Measurements from ENCODE around the gene RPSA.

Gene RPSA

DNA sequence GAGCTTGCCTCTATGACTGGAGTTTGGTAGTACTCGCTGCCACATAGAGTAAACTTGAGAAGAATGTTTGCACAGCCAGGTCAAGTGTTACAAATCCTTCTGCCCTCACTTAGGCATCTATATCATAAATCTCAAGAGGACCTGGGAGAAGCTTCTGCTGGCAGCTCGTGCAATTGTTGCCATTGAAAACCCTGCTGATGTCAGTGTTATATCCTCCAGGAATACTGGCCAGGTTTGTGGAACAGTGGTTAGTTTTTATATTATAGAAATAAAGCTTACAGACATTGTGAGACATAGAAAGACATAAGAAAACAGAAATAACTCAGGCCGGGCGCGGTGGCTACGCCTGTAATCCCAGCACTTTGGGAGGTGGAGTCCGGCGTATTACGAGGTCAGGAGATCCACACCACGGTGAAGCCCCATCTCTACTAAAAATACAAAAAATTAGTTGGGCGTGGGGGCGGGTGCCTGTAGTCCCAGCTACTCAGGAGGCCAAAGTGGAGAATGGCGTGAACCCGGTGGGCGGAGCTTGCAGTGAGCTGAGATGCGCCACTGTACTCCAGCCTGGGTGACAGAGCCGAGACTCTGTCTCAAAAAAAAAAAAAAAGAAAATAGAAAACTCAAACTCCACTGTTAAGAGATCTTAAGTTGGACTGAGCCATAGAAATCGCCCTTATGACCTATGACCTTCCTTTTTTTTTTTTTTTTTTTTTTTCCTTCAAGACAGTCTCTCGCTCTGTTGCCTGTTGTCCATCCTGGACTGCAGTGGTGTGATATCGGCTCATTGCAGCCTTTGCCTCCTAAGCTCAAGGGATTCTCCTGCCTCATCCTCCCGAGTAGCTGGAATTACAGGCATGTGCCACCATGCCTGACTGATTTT lies 2.2 kb downstream of the RPSA start:
- Histone ChIP-seq H3K79me2 (ENCODE audit: insufficient read depth, low read length) (peaks cover 54% of the 10 kb centered on the region), H3K36me3 (ENCODE audit: insufficient read depth, low read length) (peaks cover 71% of the 10 kb centered on the region), H3K4me2 (ENCODE audit: insufficient read depth, low read length) (peak overlapping the region; percentile 99), H3K4me3 (ENCODE audit: low read depth in 1 of 2, low read length in 2 of 2) (peak overlapping the region in 1 of 2 experiments; percentile 99; a peak in 3 of 4 replicates), H4K20me1 (ENCODE audit: insufficient read depth, low read length) (peaks cover 70% of the 10 kb centered on the region), H3K9me3 (ENCODE audit: insufficient read depth, low read length, severe bottlenecking) (no peaks in the 10 kb centered on the region), H3K9ac (ENCODE audit: low read depth, low read length) (peak overlapping the region; percentile 94), H2AFZ (ENCODE audit: low read depth, low read length) (no peak overlapping the region), H3K4me1 (ENCODE audit: insufficient read depth, low read length) (peaks cover 48% of the 10 kb centered on the region), H3K27ac (ENCODE audit: low read length) (peak overlapping the region; percentile 95; the same call in 1 of the 2 replicates), H3K27me3 (ENCODE audit: insufficient read depth, low read length, poor library complexity) (no peaks in the 10 kb centered on the region)
- DNase-seq = no peak
- no peak for ATAC-seq (ENCODE audit: insufficient read depth, low read depth)
- TF ChIP-seq, protein P1, sequence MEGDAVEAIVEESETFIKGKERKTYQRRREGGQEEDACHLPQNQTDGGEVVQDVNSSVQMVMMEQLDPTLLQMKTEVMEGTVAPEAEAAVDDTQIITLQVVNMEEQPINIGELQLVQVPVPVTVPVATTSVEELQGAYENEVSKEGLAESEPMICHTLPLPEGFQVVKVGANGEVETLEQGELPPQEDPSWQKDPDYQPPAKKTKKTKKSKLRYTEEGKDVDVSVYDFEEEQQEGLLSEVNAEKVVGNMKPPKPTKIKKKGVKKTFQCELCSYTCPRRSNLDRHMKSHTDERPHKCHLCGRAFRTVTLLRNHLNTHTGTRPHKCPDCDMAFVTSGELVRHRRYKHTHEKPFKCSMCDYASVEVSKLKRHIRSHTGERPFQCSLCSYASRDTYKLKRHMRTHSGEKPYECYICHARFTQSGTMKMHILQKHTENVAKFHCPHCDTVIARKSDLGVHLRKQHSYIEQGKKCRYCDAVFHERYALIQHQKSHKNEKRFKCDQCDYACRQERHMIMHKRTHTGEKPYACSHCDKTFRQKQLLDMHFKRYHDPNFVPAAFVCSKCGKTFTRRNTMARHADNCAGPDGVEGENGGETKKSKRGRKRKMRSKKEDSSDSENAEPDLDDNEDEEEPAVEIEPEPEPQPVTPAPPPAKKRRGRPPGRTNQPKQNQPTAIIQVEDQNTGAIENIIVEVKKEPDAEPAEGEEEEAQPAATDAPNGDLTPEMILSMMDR (IDR thresholded peaks at IDR 0.05; ENCODE audit: borderline replicate concordance, extremely low read depth, low read length, poor library complexity, severe bottlenecking) = no peak
- TF ChIP-seq EZH2 (IDR thresholded peaks at IDR 0.05; ENCODE audit: borderline replicate concordance, low read depth, low read length, severe bottlenecking) = no peak

DNA sequence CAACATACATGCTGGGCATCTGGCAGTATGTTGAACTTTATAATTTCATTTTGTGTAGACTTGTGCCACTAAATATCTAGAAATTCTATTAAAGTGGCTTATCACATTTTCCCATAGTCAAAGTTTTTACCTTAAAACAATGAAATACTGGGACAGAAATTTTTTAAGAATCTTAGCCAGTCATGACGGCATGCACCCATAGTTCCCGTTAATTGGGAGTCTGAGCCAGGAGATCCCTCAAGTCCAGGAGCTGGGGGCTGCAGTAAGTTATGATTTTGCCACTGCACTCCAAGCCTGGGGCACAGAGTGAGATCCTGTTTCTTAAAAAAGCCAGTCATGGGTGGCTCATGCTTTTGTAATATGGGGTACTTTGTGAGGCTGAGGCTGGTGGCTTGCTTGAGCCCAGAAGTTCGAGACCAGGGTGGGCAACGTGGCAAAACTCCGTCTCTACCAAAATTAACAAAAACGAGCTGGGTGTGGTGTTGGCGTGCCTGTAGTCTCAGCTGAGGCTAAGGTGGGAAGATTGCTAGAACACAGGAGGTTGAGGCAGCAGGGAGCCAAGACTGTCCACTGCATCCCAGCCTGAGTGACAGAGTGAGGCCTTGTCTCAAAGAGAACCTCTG lies 3.1 kb downstream of the RPSA start:
- H3K4me2 ChIP-seq (ENCODE audit: insufficient read depth, low read length) = peak overlapping the region; percentile 99; the same call in 1 of the 2 replicates
- no peaks in the 10 kb centered on the region for H3K27me3 ChIP-seq (ENCODE audit: insufficient read depth, low read length, poor library complexity)
- H3K4me3 ChIP-seq (ENCODE audit: low read depth in 1 of 2, low read length in 2 of 2) = peak overlapping the region in 1 of 2 experiments; percentile 99; a peak in 1 of 4 replicates
- peaks cover 78% of the 10 kb centered on the region for H4K20me1 ChIP-seq (ENCODE audit: insufficient read depth, low read length)
- no peak overlapping the region for H3K27ac ChIP-seq (ENCODE audit: low read length)
- TF ChIP-seq, protein P1 (IDR thresholded peaks at IDR 0.05; ENCODE audit: borderline replicate concordance, extremely low read depth, low read length, poor library complexity, severe bottlenecking) = no peak
- no peak for TF ChIP-seq EZH2 (IDR thresholded peaks at IDR 0.05; ENCODE audit: borderline replicate concordance, low read depth, low read length, severe bottlenecking)
- peaks cover 74% of the 10 kb centered on the region for H3K36me3 ChIP-seq (ENCODE audit: insufficient read depth, low read length)
- DNase-seq = no peak
- peaks cover 54% of the 10 kb centered on the region for H3K79me2 ChIP-seq (ENCODE audit: insufficient read depth, low read length)
- peaks cover 48% of the 10 kb centered on the region for H3K4me1 ChIP-seq (ENCODE audit: insufficient read depth, low read length)
- 0 out of 2 replicates have a peak overlapping the region, but pooled peaks have one; percentile 11 for H3K9ac ChIP-seq (ENCODE audit: low read depth, low read length)
- no peak for ATAC-seq (ENCODE audit: insufficient read depth, low read depth)
- H3K9me3 ChIP-seq (ENCODE audit: insufficient read depth, low read length, severe bottlenecking) = no peaks in the 10 kb centered on the region
- H2AFZ ChIP-seq (ENCODE audit: low read depth, low read length) = no peak overlapping the region

DNA sequence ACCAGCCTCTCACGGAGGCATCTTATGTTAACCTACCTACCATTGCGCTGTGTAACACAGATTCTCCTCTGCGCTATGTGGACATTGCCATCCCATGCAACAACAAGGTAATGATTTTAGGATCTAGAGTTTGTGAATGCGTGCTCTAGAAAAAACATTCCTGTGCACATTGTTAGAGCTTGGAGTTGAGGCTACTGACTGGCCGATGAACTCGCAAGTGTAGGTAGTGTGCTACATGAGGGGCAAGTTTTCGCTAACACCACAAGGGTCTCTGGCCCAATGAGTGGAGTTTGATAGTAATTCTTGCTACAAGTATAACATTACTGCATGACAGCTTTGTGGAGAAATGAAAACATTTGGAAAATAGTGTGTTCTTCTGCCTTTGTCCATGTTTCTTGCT lies 4.4 kb downstream of the RPSA start:
- Histone ChIP-seq H3K27me3 (ENCODE audit: insufficient read depth, low read length, poor library complexity) (no peaks in the 10 kb centered on the region), H3K27ac (ENCODE audit: low read length) (no peak overlapping the region), H3K36me3 (ENCODE audit: insufficient read depth, low read length) (peaks cover 74% of the 10 kb centered on the region), H3K9me3 (ENCODE audit: insufficient read depth, low read length, severe bottlenecking) (no peaks in the 10 kb centered on the region), H3K4me1 (ENCODE audit: insufficient read depth, low read length) (peaks cover 36% of the 10 kb centered on the region), H3K9ac (ENCODE audit: low read depth, low read length) (no peak overlapping the region), H4K20me1 (ENCODE audit: insufficient read depth, low read length) (peaks cover 80% of the 10 kb centered on the region), H3K4me2 (ENCODE audit: insufficient read depth, low read length) (peak overlapping the region; percentile 24; the same call in 1 of the 2 replicates), H3K79me2 (ENCODE audit: insufficient read depth, low read length) (peaks cover 49% of the 10 kb centered on the region), H2AFZ (ENCODE audit: low read depth, low read length) (no peak overlapping the region), H3K4me3 (ENCODE audit: low read depth in 1 of 2, low read length in 2 of 2) (no peak overlapping the region)
- no peak for ATAC-seq (ENCODE audit: insufficient read depth, low read depth)
- TF ChIP-seq EZH2 (IDR thresholded peaks at IDR 0.05; ENCODE audit: borderline replicate concordance, low read depth, low read length, severe bottlenecking) = no peak
- TF ChIP-seq, protein P1 (IDR thresholded peaks at IDR 0.05; ENCODE audit: borderline replicate concordance, extremely low read depth, low read length, poor library complexity, severe bottlenecking) = no peak
- DNase-seq = no peak
